B cell (primary cell): ENCODE measurements around the gene ELL. TPM values are rescaled to one million over a fixed set of nuclear protein-coding genes. Genes with fewer than 3 reads are reported as not detected.

Source experiments
- ATAC-seq: fragments of 200-7000 bp; cut with Tn5 transposase; one replicate; pipeline ENCODE4 v1.10.0; 2021; ENCODE audit warnings: low read depth, mild to moderate bottlenecking, moderate number of reproducible peaks, moderate library complexity
- CTCF ChIA-PET: fragments of 350-600 bp; sonication (Branson Sonifier 250); formaldehyde crosslinking; loops from one replicate; lab custom pipeline; 2021; ENCODE audit warnings: antibody characterized with exemption, inconsistent platforms; lab: Charles Lee
- POLR2A ChIA-PET: fragments of 350-600 bp; sonication (Branson Sonifier 250); formaldehyde crosslinking; loops from one replicate; lab custom pipeline; 2021; ENCODE audit warnings: antibody characterized with exemption; lab: Charles Lee
- DNase-seq: peaks from one replicate; pipeline ENCODE4 v3.0.0; 2013
- H2AFZ ChIP-seq: 2 replicates; pipeline ENCODE4 v1.6.1; 2012; ENCODE audit warnings: mild to moderate bottlenecking, low read depth, low read length; ENCODE audit not compliant: insufficient read depth, poor library complexity, severe bottlenecking
- H3K27ac ChIP-seq, 2 donors: 1 replicate in 1 of 2; 2 replicates in 1 of 2; pipeline ENCODE4 v1.5.1; 2012 to 2013; ENCODE audit warnings: low read length in 2 of 2, mild to moderate bottlenecking in 2 of 2, moderate library complexity in 1 of 2
- H3K27me3 ChIP-seq, 4 experiments: fragments of 200-600 bp in 1 of 4; sonication (generic) in 1 of 4; replicated peaks in 1 of 4; 1 replicate in 2 of 4; 2 replicates in 2 of 4; pipeline versions ENCODE4 v1.6.1 to v1.7.0; 2013 to 2016; ENCODE audit warnings: low read length in 3 of 4, mild to moderate bottlenecking in 2 of 4, mixed read lengths in 1 of 4, moderate library complexity in 1 of 4; ENCODE audit not compliant: insufficient read depth in 4 of 4, control insufficient read depth in 3 of 4; ENCODE audit errors: control extremely low read depth in 1 of 4
- H3K36me3 ChIP-seq, 2 experiments: replicated peaks in 1 of 2; 1 replicate in 1 of 2; 2 replicates in 1 of 2; pipeline versions ENCODE4 v1.6.1 to v1.7.1; 2013; ENCODE audit warnings: low read length in 1 of 2; ENCODE audit not compliant: insufficient read depth in 2 of 2, control insufficient read depth in 1 of 2; ENCODE audit errors: control extremely low read depth in 1 of 2, extremely low read depth in 1 of 2
- H3K4me1 ChIP-seq, 2 donors: fragments of 200-600 bp in 1 of 2; sonication (generic) in 1 of 2; 1 replicate in 1 of 2; 2 replicates in 1 of 2; pipeline versions ENCODE4 v1.5.1 to v1.6.1; 2013 to 2017; ENCODE audit warnings: low read length in 2 of 2; ENCODE audit not compliant: control insufficient read depth in 2 of 2, insufficient read depth in 2 of 2
- H3K4me2 ChIP-seq: replicated peaks from 2 replicates; pipeline ENCODE3; 2012; ENCODE audit warnings: mild to moderate bottlenecking, low read depth, low read length; ENCODE audit not compliant: poor library complexity, severe bottlenecking
- H3K4me3 ChIP-seq, 5 experiments: fragments of 200-600 bp in 1 of 5; sonication (generic) in 1 of 5; 1 replicate in 3 of 5; 2 replicates in 2 of 5; pipeline versions ENCODE4 v1.5.1 to v1.7.0; 2011 to 2016; ENCODE audit warnings: low read length in 4 of 5, mild to moderate bottlenecking in 4 of 5, low read depth in 2 of 5, control low read depth in 1 of 5, moderate library complexity in 1 of 5; ENCODE audit not compliant: insufficient read depth in 1 of 5; ENCODE audit errors: control extremely low read depth in 1 of 5, extremely low read depth in 1 of 5
- H3K79me2 ChIP-seq: fragments of 200-600 bp; sonication (generic); one replicate; pipeline ENCODE4 v1.6.0; 2016; ENCODE audit warnings: low read length; ENCODE audit not compliant: control insufficient read depth, insufficient read depth
- H3K9ac ChIP-seq: fragments of 200-600 bp; sonication (generic); 2 replicates; pipeline ENCODE4 v1.6.1; 2017; ENCODE audit warnings: mild to moderate bottlenecking, low read length, moderate library complexity
- H3K9me3 ChIP-seq, 3 donors: one replicate each; pipeline versions ENCODE4 v1.6.1 to v1.7.1; 2013; ENCODE audit warnings: low read length in 2 of 3; ENCODE audit not compliant: control insufficient read depth in 2 of 3, insufficient read depth in 1 of 3; ENCODE audit errors: control extremely low read depth in 1 of 3
- H4K20me1 ChIP-seq: 2 replicates; pipeline ENCODE4 v1.6.0; 2012; ENCODE audit warnings: mild to moderate bottlenecking, low read length; ENCODE audit not compliant: insufficient read depth, control insufficient read depth, poor library complexity, severe bottlenecking
- H3K27ac Mint-ChIP-seq: one replicate; pipeline ENCODE4 v1.8.0; 2021; ENCODE audit warnings: mixed read lengths
- H3K27me3 Mint-ChIP-seq: one replicate; pipeline ENCODE4 v1.8.0; 2021; ENCODE audit warnings: mixed read lengths
- H3K4me1 Mint-ChIP-seq: one replicate; pipeline ENCODE4 v1.8.0; 2021; ENCODE audit warnings: mixed read lengths
- H3K4me3 Mint-ChIP-seq: one replicate; pipeline ENCODE4 v1.8.0; 2021; ENCODE audit warnings: mixed read lengths
- H3K9me3 Mint-ChIP-seq: one replicate; pipeline ENCODE4 v1.8.0; 2022; ENCODE audit warnings: mixed read lengths; ENCODE audit not compliant: insufficient read depth
- EZH2 ChIP-seq: IDR thresholded peaks from 2 replicates; pipeline ENCODE4 v1.6.1; 2012; ENCODE audit warnings: borderline replicate concordance, low read depth, mild to moderate bottlenecking, moderate library complexity, low read length; ENCODE audit not compliant: insufficient read depth, poor library complexity, severe bottlenecking
- WGBS: methylation state at CpG from one replicate; pipeline ENCODE4 v1.1.5; 2013; ENCODE audit warnings: missing lambda C conversion rate; ENCODE audit not compliant: insufficient coverage; 5-methylcytosine and 5-hydroxymethylcytosine counted together
- intact Hi-C: fragments of 100-400 bp; cut with micrococcal nuclease; formaldehyde crosslinking; loops from one replicate; pipeline ENCODE4 v1.10.0; 2022
- polyA plus RNA-seq: library from polyadenylated mRNA; depleted of rRNA; stranded (reverse); fragments of >200 nt; gene quantifications from 2 replicates; pipeline ENCODE4 v1.2.3, GENCODE V29; 2012
- total RNA-seq, 2 donors: library from RNA; stranded (reverse); fragments of 120-200 nt in 1 of 2; gene quantifications; 1 replicate in 1 of 2; 2 replicates in 1 of 2; pipeline versions ENCODE4 v1.2.3 to v1.2.4, GENCODE V29; 2013 to 2022
- TF ChIP-seq, protein P1 (sequence below): fragments of 200-600 bp; IDR thresholded peaks from one replicate; pipeline ENCODE4 v1.8.0; 2022; ENCODE audit warnings: antibody characterized with exemption, mild to moderate bottlenecking

The ELL gene
- total and polyA plus RNA-seq, 2 donors (not counting 1 experiment from before 2014, with no cell fraction given), result 21.2 to 31.4 TPM

DNA sequence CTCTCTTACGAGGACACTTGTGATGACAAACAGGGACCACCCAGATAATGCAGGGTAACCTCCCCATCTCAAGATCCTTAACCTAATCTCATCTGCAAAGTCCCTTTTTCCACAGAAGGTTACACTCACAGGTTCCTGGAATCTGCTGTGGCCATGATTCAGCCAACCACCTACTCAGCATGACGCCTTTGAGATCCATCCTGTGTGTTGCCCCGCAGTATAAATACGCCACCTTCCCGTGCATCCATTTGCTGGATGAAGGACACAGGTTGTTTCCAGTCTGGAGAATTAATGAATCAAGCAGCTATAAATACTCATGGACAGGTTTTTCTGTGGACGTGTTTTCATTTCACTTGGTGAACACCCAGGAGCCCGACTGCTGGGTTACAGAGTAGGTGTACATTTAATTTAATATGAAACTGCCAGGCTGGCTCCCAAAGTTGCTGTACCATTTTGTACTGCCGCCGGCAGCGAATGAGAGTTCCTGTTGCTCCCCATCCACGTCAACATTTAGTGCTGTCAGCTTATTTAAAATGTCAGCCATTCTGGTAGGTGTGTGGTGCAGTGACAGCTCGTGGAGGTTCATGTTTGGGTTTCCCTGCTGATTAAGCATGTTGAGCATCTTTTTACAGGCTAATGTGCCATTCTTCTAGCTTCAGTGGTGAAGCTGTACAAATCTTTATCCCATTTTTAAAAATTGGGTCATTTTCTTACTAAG, 40.2 kb downstream of the ELL start:
- Mint-ChIP-seq H3K9me3 (no peaks in the 10 kb centered on the region), H3K27me3 (no peaks in the 10 kb centered on the region), H3K4me3 (no peak overlapping the region), H3K4me1 (peaks cover 65% of the 10 kb centered on the region), H3K27ac (peak overlapping the region; percentile 32)
- WGBS, result 97% methylated on average over 11 of the region's 12 CpGs
- no peak for DNase-seq
- Histone ChIP-seq H4K20me1 (peaks cover 99% of the 10 kb centered on the region), H3K9ac (no peak overlapping the region), H3K9me3 (no peaks in the 10 kb centered on the region), H2AFZ (no peak overlapping the region), H3K27ac (no peak overlapping the region), H3K4me1 (peaks cover 18 to 28% of the 10 kb centered on the region in 2 donors), H3K79me2 (peaks cover 98% of the 10 kb centered on the region), H3K36me3 (peaks cover 0 to 2% of the 10 kb centered on the region in 2 experiments), H3K27me3 (no peaks in the 10 kb centered on the region), H3K4me3 (no peak overlapping the region), H3K4me2 (no peak overlapping the region)
- ChIA-PET POLR2A (interaction anchor here (0.6 kb wide), 1 partner anchor 76 kb away, joined by 3 read pairs; the partner anchor contains the start of gene KXD1), CTCF (interaction anchor here (1.4 to 2.4 kb wide), 3 partner anchors 11 to 20 kb away, joined by 4 to 8 read pairs (median 5); no protein-coding TSS in a partner anchor)
- TF ChIP-seq, protein P1, sequence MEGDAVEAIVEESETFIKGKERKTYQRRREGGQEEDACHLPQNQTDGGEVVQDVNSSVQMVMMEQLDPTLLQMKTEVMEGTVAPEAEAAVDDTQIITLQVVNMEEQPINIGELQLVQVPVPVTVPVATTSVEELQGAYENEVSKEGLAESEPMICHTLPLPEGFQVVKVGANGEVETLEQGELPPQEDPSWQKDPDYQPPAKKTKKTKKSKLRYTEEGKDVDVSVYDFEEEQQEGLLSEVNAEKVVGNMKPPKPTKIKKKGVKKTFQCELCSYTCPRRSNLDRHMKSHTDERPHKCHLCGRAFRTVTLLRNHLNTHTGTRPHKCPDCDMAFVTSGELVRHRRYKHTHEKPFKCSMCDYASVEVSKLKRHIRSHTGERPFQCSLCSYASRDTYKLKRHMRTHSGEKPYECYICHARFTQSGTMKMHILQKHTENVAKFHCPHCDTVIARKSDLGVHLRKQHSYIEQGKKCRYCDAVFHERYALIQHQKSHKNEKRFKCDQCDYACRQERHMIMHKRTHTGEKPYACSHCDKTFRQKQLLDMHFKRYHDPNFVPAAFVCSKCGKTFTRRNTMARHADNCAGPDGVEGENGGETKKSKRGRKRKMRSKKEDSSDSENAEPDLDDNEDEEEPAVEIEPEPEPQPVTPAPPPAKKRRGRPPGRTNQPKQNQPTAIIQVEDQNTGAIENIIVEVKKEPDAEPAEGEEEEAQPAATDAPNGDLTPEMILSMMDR, result no peak
- no peak for TF ChIP-seq EZH2
- intact Hi-C loops, result no loop called here
- ATAC-seq, result no peak
